IMR-90 (cell line): ENCODE results near the gene PTPRN2. TPM values are rescaled to one million over a fixed set of nuclear protein-coding genes. Genes with fewer than 3 reads are reported as not detected.
"Not testable (repeated sequence)": the region's sequence is repeated elsewhere in the genome, so short reads cannot be mapped to it uniquely, and the experiment has no call there.

Source experiments
- ATAC-seq: fragments of 200-7000 bp; cut with Tn5 transposase; 2 replicates; pipeline ENCODE4 v1.9.1; 2020; ENCODE audit warnings: low read depth, mild to moderate bottlenecking, moderate library complexity
- BruUV-seq: library from RNA; stranded (reverse); fragments of 400-500 nt; replicated peaks from 2 replicates; lab custom pipeline; 2021; lab: Mats Ljungman, UMichigan
- CTCF ChIA-PET: fragments of 300-600 bp; formaldehyde crosslinking; extraction: SDS; loops from one replicate; lab custom pipeline; 2021; ENCODE audit warnings: antibody characterized with exemption; lab: Yijun Ruan, JAX
- POLR2A ChIA-PET: fragments of 300-600 bp; sonication (Branson Sonifier 250); formaldehyde crosslinking; loops from one replicate; lab custom pipeline; 2022; ENCODE audit warnings: antibody characterized with exemption; ENCODE audit not compliant: unreplicated experiment; lab: Charles Lee
- DNase-seq: peaks from one replicate; pipeline ENCODE4 v3.0.0; 2013
- H2AFZ ChIP-seq: replicated peaks from 2 replicates; pipeline ENCODE3; 2013; ENCODE audit warnings: low read length, mild to moderate bottlenecking; ENCODE audit not compliant: poor library complexity
- H2AK5ac ChIP-seq: 2 replicates; pipeline ENCODE4 v1.6.1; 2013; ENCODE audit warnings: low read depth, low read length, inconsistent platforms
- H2AK9ac ChIP-seq: replicated peaks from 2 replicates; pipeline ENCODE3; 2013; ENCODE audit warnings: mild to moderate bottlenecking, low read depth, low read length, moderate library complexity; ENCODE audit not compliant: poor library complexity
- H2BK120ac ChIP-seq: 2 replicates; pipeline ENCODE4 v1.6.1; 2013; ENCODE audit warnings: low read depth, low read length, inconsistent platforms
- H2BK15ac ChIP-seq: 3 replicates; pipeline ENCODE4 v1.6.1; 2013; ENCODE audit warnings: low read depth, low read length, inconsistent platforms
- H2BK20ac ChIP-seq: 2 replicates; pipeline ENCODE4 v1.6.1; 2013; ENCODE audit warnings: low read depth, mild to moderate bottlenecking, inconsistent platforms, low read length, moderate library complexity
- H2BK5ac ChIP-seq: 2 replicates; pipeline ENCODE4 v1.6.1; 2013; ENCODE audit warnings: mild to moderate bottlenecking, low read depth, low read length, inconsistent platforms; ENCODE audit not compliant: poor library complexity, severe bottlenecking
- H3K14ac ChIP-seq: replicated peaks from 2 replicates; pipeline ENCODE4 v1.6.1; 2013; ENCODE audit warnings: low read depth, low read length, inconsistent platforms
- H3K18ac ChIP-seq: 2 replicates; pipeline ENCODE4 v1.6.1; 2013; ENCODE audit warnings: low read depth, low read length, control low read depth
- H3K23ac ChIP-seq: 2 replicates; pipeline ENCODE4 v1.6.1; 2013; ENCODE audit warnings: low read depth, low read length, inconsistent platforms
- H3K27ac ChIP-seq: 2 replicates; pipeline ENCODE4 v1.5.1; 2013; ENCODE audit warnings: mild to moderate bottlenecking, control low read depth, low read length; ENCODE audit not compliant: insufficient read depth
- H3K27me3 ChIP-seq: 2 replicates; pipeline ENCODE4 v1.6.1; 2013; ENCODE audit warnings: low read length; ENCODE audit not compliant: control insufficient read depth, insufficient read depth
- H3K36me3 ChIP-seq: 2 replicates; pipeline ENCODE4 v1.6.1; 2013; ENCODE audit warnings: low read length, mixed read lengths; ENCODE audit not compliant: control insufficient read depth, insufficient read depth
- H3K4ac ChIP-seq: 2 replicates; pipeline ENCODE4 v1.6.1; 2013; ENCODE audit warnings: low read depth, low read length, inconsistent platforms
- H3K4me1 ChIP-seq: 2 replicates; pipeline ENCODE4 v1.6.1; 2013; ENCODE audit warnings: low read length, mixed read lengths; ENCODE audit not compliant: control insufficient read depth, insufficient read depth
- H3K4me2 ChIP-seq: 2 replicates; pipeline ENCODE4 v1.6.1; 2013; ENCODE audit warnings: low read depth, mild to moderate bottlenecking, control low read depth, low read length, moderate library complexity
- H3K4me3 ChIP-seq: 2 replicates; pipeline ENCODE4 v1.5.1; 2013; ENCODE audit warnings: low read depth, mild to moderate bottlenecking, control low read depth, low read length, moderate library complexity; ENCODE audit not compliant: insufficient read depth
- H3K56ac ChIP-seq: 2 replicates; pipeline ENCODE4 v1.6.1; 2013; ENCODE audit warnings: low read length, inconsistent platforms; ENCODE audit not compliant: insufficient read depth; ENCODE audit errors: extremely low read depth
- H3K79me1 ChIP-seq, 2 experiments: 2 replicates each; pipeline ENCODE4 v1.6.1; 2013; ENCODE audit warnings: low read length in 2 of 2, inconsistent platforms in 1 of 2, low read depth in 1 of 2
- H3K9ac ChIP-seq: 2 replicates; pipeline ENCODE4 v1.6.1; 2013; ENCODE audit warnings: low read depth, low read length, control low read depth
- H3K9me1 ChIP-seq: 2 replicates; pipeline ENCODE4 v1.6.1; 2013; ENCODE audit warnings: low read length, inconsistent platforms; ENCODE audit not compliant: insufficient read depth
- H3K9me3 ChIP-seq: 2 replicates; pipeline ENCODE4 v1.6.1; 2013; ENCODE audit warnings: low read length; ENCODE audit not compliant: control insufficient read depth, insufficient read depth
- H4K20me1 ChIP-seq: 2 replicates; pipeline ENCODE4 v1.6.1; 2013; ENCODE audit warnings: low read length, inconsistent platforms; ENCODE audit not compliant: insufficient read depth
- H4K5ac ChIP-seq: 2 replicates; pipeline ENCODE4 v1.6.1; 2013; ENCODE audit warnings: mild to moderate bottlenecking, low read depth, low read length, control low read depth
- H4K8ac ChIP-seq, 2 experiments: 2 replicates each; pipeline ENCODE4 v1.6.1; 2013; ENCODE audit warnings: low read depth in 2 of 2, low read length in 2 of 2, control low read depth in 1 of 2, inconsistent platforms in 1 of 2
- H4K91ac ChIP-seq: 2 replicates; pipeline ENCODE4 v1.6.1; 2013; ENCODE audit warnings: low read depth, low read length, inconsistent platforms; ENCODE audit not compliant: insufficient read depth
- WGBS, 2 experiments: methylation state at CpG; one replicate each; pipeline versions ENCODE4 v1.1.5 to v1.1.7; 2013; ENCODE audit warnings: missing lambda C conversion rate in 2 of 2; ENCODE audit not compliant: insufficient read length in 1 of 2; ENCODE audit errors: extremely low coverage in 2 of 2; 5-methylcytosine and 5-hydroxymethylcytosine counted together
- dilution Hi-C: fragments of 300-500 bp; cut with HindIII; formaldehyde crosslinking; loops from one replicate; pipeline ENCODE4 v1.14.3; 2018; ENCODE audit warnings: low sequenced_read_pairs; ENCODE audit not compliant: unreplicated experiment
- in situ Hi-C: fragments of 300-500 bp; cut with MboI; formaldehyde crosslinking; loops from 3 replicates; pipeline ENCODE4 v1.14.3; 2019; ENCODE audit warnings: low sequenced_read_pairs, inconsistent platforms, mixed read lengths
- intact Hi-C: fragments of 100-400 bp; cut with micrococcal nuclease; formaldehyde crosslinking; loops from 2 replicates; pipeline ENCODE4 v1.10.0; 2022
- polyA plus RNA-seq, 3 experiments: library from polyadenylated mRNA; depleted of rRNA; stranded (reverse); fragments of >200 nt; gene quantifications; 2 replicates each; pipeline ENCODE4 v1.2.3, GENCODE V29; 2012; ENCODE audit warnings: low replicate concordance in 1 of 3
- total RNA-seq: library from RNA; depleted of rRNA; stranded (reverse); fragments of >200 nt; gene quantifications from 2 replicates; pipeline ENCODE4 v1.2.3, GENCODE V29; 2012

PTPRN2 gene
- total and polyA plus RNA-seq, 2 of the 4 experiments (the other 2 are of a cell fraction): 0.03 TPM; not detected in 1

DNA sequence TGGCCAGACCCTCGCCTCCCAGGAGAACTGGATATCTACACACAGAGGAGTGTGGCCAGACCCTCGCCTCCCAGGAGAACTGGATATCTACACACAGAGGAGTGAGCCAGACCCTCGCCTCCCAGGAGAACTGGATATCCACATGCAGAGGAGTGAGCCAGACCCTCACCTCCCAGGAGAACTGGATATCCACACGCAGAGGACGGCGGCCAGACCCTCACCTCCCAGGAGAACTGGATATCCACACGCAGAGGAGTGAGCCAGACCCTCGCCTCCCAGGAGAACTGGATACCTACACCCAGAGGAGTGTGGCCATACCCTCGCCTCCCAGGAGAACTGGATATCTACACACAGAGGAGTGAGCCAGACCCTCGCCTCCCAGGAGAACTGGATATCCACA, 862.3 kb downstream of the PTPRN2 start:
- H4K8ac ChIP-seq, H2BK15ac ChIP-seq, H3K14ac ChIP-seq, H4K91ac ChIP-seq, H3K4ac ChIP-seq, H2BK20ac ChIP-seq, H3K23ac ChIP-seq, H2BK5ac ChIP-seq, POLR2A ChIA-PET, H3K56ac ChIP-seq, H2AK9ac ChIP-seq, dilution Hi-C loops, H2AK5ac ChIP-seq, CTCF ChIA-PET, H4K5ac ChIP-seq, H3K27me3 ChIP-seq, H3K9ac ChIP-seq, BruUV-seq, intact Hi-C loops, H3K27ac ChIP-seq, in situ Hi-C loops, H2BK120ac ChIP-seq, H3K4me3 ChIP-seq, H4K20me1 ChIP-seq, H2AFZ ChIP-seq, H3K79me1 ChIP-seq, H3K4me2 ChIP-seq, DNase-seq, H3K9me1 ChIP-seq, ATAC-seq, H3K18ac ChIP-seq, H3K36me3 ChIP-seq, H3K4me1 ChIP-seq: not testable (repeated sequence)
- no CpG with 5 or more reads among the region's 10 CpGs for WGBS, 2 experiments
- peaks cover 53% of the 10 kb centered on the region for H3K9me3 ChIP-seq
